ENCODE data around the gene THSD1.

Gene THSD1, protein sequence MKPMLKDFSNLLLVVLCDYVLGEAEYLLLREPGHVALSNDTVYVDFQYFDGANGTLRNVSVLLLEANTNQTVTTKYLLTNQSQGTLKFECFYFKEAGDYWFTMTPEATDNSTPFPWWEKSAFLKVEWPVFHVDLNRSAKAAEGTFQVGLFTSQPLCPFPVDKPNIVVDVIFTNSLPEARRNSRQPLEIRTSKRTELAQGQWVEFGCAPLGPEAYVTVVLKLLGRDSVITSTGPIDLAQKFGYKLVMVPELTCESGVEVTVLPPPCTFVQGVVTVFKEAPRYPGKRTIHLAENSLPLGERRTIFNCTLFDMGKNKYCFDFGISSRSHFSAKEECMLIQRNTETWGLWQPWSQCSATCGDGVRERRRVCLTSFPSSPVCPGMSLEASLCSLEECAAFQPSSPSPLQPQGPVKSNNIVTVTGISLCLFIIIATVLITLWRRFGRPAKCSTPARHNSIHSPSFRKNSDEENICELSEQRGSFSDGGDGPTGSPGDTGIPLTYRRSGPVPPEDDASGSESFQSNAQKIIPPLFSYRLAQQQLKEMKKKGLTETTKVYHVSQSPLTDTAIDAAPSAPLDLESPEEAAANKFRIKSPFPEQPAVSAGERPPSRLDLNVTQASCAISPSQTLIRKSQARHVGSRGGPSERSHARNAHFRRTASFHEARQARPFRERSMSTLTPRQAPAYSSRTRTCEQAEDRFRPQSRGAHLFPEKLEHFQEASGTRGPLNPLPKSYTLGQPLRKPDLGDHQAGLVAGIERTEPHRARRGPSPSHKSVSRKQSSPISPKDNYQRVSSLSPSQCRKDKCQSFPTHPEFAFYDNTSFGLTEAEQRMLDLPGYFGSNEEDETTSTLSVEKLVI

GRCh38 chr13:52405767-52406494 is at the start of gene THSD1:
Gene THSD1, minus strand, starts transcription at chr13:52406172. Its CDS starts 3,572 bp downstream, at chr13:52402600.
- TF ChIP-seq CTCF (conservative IDR thresholded peaks at IDR 0.05; ENCODE audit: control insufficient read depth, insufficient read depth, low read depth, low read length): no peak
- peak; percentile 55 for DNase-seq (ENCODE audit: low read depth)
- H3K4me3 ChIP-seq (ENCODE audit: control insufficient read depth, low read depth, low read length): peak within 1 kb of the TSS; percentile 89

DNA sequence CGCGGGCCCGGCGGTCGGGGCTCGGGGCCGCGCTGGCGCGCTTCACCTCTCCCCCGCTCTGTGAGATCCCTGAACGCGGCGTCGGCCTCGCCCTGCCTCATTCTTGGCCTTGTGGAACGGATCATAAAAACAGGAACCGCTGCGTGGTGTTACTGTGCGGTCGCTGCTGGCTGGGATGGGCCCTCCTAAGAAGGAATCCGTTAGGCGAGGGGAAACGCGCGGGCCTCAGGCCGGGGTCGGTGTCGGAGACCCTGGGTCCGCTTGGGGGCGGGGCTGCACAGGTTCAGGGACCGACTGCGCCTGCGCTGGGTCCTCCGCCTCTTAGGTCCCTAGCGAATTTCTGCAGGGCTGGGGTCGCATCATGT is 49.7 kb upstream of the THSD1 start:
- DNase-seq (ENCODE audit: low read depth): peak; percentile 49
- no peak for TF ChIP-seq CTCF (conservative IDR thresholded peaks at IDR 0.05; ENCODE audit: control insufficient read depth, insufficient read depth, low read depth, low read length)
- H3K4me3 ChIP-seq (ENCODE audit: control insufficient read depth, low read depth, low read length): peak overlapping the region; percentile 54

DNA sequence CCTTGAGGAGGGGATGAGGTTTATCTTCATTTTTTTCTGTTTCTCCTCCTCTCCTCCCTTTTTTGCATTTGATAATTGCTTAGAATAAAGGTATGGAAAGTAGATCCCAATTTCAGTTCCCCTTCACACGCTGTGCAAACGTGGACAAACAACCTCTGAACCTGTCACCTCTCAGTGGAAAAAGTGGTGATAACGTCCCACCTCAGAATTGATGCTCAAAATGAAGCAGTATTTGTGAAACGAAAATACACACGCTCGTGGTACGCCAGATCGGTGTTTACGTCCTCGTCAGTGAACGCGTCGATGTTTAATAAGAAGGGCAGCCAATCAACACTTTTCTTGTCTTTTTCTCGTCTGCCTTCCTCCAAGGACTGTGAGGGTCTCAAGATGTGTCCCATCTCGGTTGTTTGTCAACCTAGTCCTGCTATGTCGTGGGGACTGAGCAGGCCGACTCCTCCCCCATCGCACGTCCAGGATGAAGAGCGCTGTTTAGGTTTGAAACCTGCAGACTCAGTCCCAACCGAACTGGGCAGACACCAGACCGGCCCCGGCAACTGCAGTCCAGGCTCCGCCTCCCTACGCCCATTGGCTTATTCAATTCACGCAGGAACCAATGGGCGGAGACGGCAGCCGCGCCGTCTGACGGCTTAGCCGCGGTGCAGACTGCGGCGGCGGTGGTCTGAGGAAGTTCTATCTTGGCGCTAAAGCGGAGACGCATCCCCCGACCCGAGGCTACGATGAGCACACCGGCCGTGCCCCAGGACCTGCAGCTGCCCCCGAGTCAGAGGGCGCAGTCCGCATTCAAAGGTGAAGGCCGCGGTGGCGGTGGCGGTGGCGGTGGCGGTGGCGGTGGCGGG is 49.1 kb upstream of the THSD1 start, which contains the start of gene CKAP2:
TSS of gene CKAP2 (plus strand) at position 659 of the 857 bp plus-strand sequence. CDS start at position 738, 79 bp downstream.
- DNase-seq (ENCODE audit: low read depth): peak; percentile 92
- TF ChIP-seq CTCF (conservative IDR thresholded peaks at IDR 0.05; ENCODE audit: control insufficient read depth, insufficient read depth, low read depth, low read length): no peak
- peak within 1 kb of the TSS; percentile 54 for H3K4me3 ChIP-seq (ENCODE audit: control insufficient read depth, low read depth, low read length)

DNA sequence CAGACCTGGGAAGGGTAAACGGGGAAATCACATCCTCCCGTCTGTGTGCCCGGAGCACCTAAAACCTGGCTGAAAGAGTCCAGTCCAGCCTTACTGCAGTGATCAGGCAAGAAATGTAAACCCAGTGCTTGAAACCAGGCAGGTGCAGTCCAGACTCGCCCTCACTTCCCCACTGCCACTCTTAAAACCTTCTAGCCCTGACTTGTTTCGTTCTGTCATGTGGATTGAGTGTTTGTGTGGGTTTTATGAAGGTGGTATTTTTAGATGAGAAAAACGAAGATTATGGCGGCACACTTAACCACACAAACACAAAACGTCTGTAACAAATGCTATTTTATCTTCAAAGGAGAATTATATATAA is 48.5 kb upstream of the THSD1 start:
- peak overlapping the region; percentile 54 for H3K4me3 ChIP-seq (ENCODE audit: control insufficient read depth, low read depth, low read length)
- DNase-seq (ENCODE audit: low read depth): no peak
- TF ChIP-seq CTCF (conservative IDR thresholded peaks at IDR 0.05; ENCODE audit: control insufficient read depth, insufficient read depth, low read depth, low read length): no peak

GRCh38 chr13:52452470-52452869 is 46.5 kb upstream of the THSD1 start:
- no peak overlapping the region for H3K4me3 ChIP-seq (ENCODE audit: control insufficient read depth, low read depth, low read length)
- no peak for DNase-seq (ENCODE audit: low read depth)
- TF ChIP-seq CTCF (conservative IDR thresholded peaks at IDR 0.05; ENCODE audit: control insufficient read depth, insufficient read depth, low read depth, low read length): no peak
